T follicular helper cell (primary cell): ENCODE results near the gene MYL3.
A peak's percentile ranks its signal among the peaks of the same experiment; 100 is the strongest.

Experiments
- DNase-seq: peaks from one replicate; pipeline ENCODE4 v3.0.0-alpha.2; 2020; ENCODE audit warnings: low read depth

The MYL3 gene

DNA sequence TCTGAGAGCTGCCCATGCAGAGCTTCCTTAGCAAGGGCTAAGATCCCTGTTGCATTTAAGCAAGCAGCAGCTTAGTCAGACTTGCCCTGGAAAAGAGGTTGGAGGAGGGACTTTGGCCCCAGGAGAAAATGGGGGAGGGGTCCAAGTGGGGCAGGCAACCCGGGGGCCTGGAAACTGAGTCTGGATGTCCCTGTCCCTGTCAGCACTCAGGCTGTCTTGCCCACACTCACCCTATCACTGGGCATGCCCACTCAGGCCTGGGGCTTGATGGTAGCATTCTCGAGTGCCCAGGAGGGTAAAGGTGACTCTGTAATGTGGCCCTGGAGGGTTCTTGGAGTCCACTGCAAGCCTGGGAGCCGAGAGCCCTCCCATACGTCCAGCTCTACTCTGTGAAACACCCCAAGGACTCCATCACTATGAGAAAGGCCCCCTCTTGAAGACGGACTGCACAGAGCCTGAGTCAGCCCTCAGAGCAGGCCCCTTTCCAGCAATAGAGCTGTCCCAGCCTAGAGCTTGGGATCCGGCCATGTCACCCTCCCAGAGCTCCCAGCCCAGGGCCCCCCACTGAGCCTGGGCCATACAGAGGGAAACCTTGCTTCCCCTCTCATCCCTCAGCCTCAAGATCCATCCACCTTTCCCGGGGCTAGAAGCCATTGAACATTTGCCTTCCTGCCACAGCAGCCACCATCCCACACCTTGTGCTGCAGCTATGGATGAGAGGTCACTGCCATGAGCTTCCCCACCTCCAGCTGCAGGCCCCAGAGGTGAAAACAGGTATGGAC is 13.4 kb downstream of the MYL3 start:
- DNase-seq: no peak

DNA sequence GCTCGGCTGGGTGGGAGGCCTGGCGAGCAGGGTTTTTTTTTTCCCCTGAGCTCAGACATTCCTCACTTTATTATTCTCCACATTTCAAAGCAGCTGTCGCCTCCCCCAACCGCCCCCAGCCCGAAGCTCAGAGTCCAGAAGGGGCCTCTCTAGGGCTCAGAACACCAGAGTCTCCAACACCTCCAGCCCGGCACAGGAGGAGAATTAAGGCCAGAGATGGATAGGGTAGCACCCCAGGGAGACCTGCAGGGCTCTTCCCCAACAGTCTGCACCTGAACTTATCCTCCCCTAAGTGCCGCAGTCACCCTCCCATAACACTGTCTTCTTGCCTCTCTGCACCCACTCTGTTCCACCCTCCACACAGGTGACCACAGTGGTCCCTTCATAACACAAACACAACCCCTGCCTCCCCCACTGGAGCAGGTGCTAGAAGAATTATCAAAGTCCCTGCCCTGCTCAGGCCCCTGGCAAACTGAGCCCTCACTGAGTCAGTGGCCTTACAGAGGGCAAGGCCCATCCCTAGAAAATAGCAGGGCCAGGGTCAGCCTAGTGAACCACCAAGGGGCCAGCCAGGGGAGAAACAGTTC is 14.1 kb downstream of the MYL3 start:
- no peak for DNase-seq

- DNase-seq: no peak
Measured at GRCh38 chr3:46848271-46849044, 14.8 kb downstream of the MYL3 start.

DNA sequence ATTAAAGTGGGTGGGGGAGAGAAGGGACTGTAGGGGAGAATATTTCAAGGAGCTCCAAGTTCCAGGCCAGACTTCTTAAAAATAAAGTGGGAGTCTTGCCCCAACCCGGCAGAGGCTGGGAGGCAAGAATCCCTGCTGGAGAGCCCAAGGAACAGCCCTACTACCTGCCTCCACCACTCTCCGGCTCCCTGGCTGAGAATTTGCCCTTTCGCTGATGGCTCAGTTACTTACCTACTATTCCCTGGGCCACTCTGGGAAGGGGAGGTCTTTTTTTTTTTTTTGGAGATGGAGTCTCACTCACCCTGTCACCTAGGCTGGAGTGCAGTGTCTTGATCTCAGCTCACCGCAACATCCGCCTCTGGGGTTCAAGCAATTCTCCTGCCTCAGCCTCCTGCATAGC is 15.5 kb downstream of the MYL3 start:
- DNase-seq: no peak

DNA sequence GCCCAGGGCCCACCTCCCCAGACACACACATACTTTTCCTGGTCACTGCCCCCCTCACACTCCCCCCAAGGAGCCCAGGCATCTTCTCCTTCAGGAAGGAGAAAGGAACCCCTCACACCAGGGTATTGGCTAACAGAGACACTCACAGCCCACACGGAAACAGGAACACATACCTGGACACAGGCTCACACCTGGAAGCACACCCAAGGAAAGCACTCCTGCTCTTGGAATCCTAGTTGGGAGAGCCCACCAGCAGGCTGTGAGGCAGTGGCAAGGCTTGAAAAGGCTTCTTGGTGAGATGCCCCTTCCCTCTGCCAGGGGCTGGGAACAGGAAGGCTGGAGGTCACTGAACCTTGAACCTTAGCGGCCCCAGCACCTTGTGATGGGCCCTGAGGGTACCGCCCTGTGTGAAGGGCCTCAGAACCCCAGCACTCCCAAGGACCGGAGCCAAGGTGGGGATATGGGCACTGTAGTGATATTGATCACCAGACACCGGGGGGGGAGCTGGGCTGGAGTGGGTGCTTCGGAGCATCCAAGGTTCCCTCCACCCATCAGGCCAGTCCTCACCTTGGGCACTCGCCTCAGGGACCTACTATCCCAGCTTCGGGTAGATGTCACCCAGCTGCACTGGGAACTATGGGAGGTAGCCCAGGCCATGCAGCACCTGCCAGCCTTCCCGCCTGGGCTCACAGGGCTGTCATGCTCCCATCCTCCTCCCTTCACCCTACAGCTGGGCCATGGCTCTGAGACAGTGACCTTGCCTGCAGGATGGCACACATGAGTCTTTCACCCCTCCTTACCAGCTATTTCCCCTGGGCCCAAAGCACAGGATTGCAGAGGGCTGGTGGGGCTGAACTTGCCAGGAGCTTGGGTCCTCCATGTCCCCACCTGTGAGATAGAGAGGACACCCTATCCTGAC is 16.4 kb downstream of the MYL3 start:
- DNase-seq: no peak

GRCh38 chr3:46845860-46846623 is 17.2 kb downstream of the MYL3 start:
- DNase-seq: peak; percentile 67

DNA sequence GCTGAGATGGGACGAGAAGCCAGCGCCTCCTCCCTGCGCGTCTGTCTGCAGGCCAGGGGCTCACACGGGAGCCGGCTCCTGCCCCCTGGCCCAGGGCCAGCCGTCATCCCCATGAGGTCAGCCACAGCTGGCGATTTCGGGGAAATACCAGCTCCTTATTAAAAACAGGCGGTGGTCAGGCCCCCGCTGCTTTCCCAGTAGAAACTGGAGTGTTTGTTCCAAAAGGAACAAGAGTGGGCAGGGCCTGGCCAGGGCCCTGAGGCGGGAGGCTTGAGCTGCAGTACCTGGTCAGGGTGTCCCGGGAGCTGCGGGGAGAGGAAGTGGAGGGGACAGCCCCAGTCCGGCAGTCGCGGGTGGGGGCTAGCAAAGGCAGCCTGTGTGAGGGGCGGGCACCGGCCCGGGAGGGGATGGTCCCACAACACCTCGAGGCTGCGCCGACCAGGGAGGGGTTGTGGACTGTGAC is 17.8 kb downstream of the MYL3 start:
- DNase-seq: no peak

GRCh38 chr3:46844881-46845312 is 18.3 kb downstream of the MYL3 start:
- no peak for DNase-seq

DNA sequence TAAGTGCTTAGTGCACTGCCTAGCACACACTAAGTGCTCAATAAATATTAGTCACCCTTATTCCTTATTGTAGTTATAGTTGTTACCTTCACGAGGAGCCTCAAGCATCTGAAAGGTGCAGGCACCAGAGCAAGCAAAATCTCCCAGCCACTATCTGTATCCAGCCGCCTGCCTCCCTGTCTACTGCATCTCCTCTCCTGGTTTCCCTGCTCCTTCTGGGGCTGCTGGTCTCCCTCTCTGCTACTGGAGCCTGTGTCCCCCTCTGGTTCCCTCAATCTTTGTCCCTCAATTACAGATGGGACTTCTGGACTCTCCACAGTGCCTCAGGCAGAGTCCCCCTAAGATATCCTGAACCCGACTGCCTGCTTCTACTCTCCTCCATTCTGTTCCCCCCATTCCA is 18.8 kb downstream of the MYL3 start:
- DNase-seq: no peak

DNA sequence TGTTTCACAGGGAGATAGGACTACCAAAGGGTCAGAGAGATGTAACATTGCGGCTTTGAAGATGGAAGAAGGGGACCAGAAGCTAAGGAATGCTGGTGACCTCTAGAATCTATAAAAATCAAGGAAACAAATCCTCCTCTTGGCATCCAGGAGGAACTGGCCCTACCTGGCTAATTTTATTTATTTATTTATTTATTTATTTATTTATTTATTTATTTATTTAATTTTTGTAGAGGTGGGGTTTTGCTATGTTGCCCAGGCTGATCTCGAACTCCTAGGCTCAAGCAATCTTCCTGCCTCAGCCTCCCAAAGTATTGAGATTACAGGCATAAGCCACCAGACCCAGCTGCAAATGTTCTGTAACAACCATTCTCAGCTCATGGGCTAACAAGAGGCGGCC is 19.7 kb downstream of the MYL3 start:
- DNase-seq: no peak

DNA sequence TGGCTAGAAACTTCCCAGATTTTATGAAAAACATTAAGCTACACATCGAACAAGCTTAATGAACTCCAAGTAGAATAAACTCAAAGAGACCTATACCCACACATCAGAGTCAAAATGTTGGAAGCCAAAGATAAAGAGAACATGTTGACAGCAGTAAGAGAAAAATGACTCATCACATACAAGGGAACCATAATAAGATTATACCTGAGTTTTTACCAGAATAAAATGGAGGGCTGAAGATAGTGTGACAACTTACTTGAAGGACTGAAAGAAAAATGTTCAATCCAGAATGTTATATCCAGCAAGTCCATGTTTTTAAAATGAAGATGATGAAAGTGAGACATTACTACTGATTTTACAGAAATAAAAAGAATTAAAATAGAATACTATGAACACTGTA is 22.8 kb downstream of the MYL3 start:
- no peak for DNase-seq

- DNase-seq: no peak
Measured at GRCh38 chr3:46838301-46838700, 24.9 kb downstream of the MYL3 start.

GRCh38 chr3:46835491-46835890 is 27.8 kb downstream of the MYL3 start:
- no peak for DNase-seq

DNA sequence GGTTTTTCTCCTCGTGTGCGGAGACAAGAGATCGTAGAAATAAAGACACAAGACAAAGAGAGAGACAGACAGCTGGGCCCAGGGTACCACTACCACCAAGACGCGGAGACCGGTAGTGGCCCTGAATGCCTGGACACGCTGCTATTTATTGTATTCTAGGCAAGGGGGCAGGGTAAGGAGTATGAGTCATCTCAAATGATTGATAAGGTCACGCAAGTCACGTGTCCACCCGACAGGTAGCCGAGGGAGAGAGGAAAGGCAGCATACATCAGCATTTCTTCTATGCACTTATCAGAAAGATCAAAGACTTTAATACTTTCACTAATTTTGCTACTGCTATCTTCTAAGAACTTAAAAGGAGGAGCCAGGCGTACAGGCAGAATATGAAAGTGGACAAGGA is 28.2 kb downstream of the MYL3 start:
- DNase-seq: no peak

- no peak for DNase-seq
Measured at GRCh38 chr3:46833346-46834300, 29.6 kb downstream of the MYL3 start.

DNA sequence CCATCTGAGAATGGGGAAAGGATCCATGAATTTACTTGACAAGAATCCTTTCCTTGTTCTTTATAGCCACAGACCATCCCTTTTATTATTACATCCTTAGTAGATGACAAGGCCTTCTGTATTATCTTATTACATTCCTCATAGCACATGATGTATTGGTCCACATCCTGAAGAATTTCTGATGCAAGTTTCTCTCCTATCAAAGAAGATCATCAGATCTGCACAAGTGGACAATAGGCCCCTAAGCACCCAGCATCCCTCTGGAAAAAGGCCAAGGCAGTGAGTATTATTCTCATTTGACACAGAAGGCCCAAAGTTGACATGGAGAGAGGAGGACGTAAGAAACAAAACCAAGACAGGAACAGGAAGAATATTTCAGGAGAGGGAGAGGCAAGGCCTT is 31.4 kb downstream of the MYL3 start:
- no peak for DNase-seq

DNA sequence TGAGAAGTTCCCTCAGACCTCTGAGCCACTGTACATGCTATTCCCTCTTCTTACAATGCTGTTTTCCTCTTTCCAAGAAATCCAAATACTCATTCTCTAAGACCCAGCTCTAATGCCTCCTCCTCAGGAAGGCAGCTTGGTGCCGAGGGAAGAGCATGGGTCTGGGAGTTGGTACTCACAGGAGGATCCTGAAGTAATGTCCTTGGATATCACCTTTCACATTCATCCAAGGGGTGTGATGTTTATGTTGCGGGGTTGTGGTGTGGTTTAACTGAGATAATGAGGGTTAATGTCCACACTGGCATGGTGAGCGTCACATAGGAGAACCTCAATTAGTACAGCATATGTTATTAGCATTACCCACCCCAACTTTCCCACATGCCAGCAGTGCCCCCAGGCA is 31.9 kb downstream of the MYL3 start:
- no peak for DNase-seq

GRCh38 chr3:46830801-46831200 is 32.4 kb downstream of the MYL3 start:
- no peak for DNase-seq

GRCh38 chr3:46829699-46830208 is 33.5 kb downstream of the MYL3 start:
- no peak for DNase-seq

DNA sequence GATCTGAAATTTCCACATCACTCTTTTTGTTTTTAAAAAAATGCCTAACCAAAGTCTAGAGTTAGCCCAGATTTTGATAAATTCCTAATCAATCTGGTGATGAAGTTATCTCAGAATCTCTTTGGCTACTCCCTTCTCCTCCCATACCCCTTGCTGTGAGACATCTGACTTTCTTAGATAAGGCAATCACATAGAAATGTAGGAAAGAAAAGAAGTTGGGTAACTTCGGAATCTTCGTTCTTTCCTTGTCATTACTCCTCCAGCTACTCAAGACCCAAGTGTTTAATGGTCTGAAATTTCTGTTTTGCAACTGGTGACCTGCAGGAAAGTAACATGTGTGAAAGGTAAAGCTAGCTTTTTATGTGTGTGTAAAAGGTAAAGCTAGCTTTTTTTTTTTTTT is 37.8 kb downstream of the MYL3 start:
- DNase-seq: no peak
